Hepatocyte (in vitro differentiated cells): ENCODE measurements around the gene PPP1CC. TPM values are rescaled to one million over a fixed set of nuclear protein-coding genes. Genes with fewer than 3 reads are reported as not detected.

Source experiments
- DNase-seq: peaks from one replicate; pipeline ENCODE4 v3.0.0-alpha.2; 2016; ENCODE audit warnings: low spot score
- H2AFZ ChIP-seq: fragments of 200-600 bp; sonication (generic); 2 replicates; pipeline ENCODE4 v1.6.0; 2016; ENCODE audit warnings: antibody characterized with exemption, mild to moderate bottlenecking
- H3K27ac ChIP-seq: fragments of 200-600 bp; sonication (generic); 2 replicates; pipeline ENCODE4 v1.5.1; 2016; ENCODE audit warnings: mild to moderate bottlenecking
- H3K27me3 ChIP-seq: fragments of 200-600 bp; sonication (generic); 2 replicates; pipeline ENCODE4 v1.6.1; 2016
- H3K36me3 ChIP-seq: fragments of 200-600 bp; sonication (generic); replicated peaks from 2 replicates; pipeline ENCODE4 v1.5.1; 2016; ENCODE audit warnings: low read depth; ENCODE audit not compliant: insufficient read depth
- H3K4me1 ChIP-seq: fragments of 200-600 bp; sonication (generic); 2 replicates; pipeline ENCODE4 v1.5.1; 2016; ENCODE audit warnings: mild to moderate bottlenecking, moderate library complexity; ENCODE audit not compliant: insufficient read depth
- H3K4me2 ChIP-seq: fragments of 200-600 bp; sonication (generic); 2 replicates; pipeline ENCODE4 v1.6.0; 2016
- H3K4me3 ChIP-seq: fragments of 200-600 bp; sonication (generic); 2 replicates; pipeline ENCODE4 v1.5.1; 2016; ENCODE audit warnings: mild to moderate bottlenecking
- H3K79me2 ChIP-seq: fragments of 200-600 bp; sonication (generic); 2 replicates; pipeline ENCODE4 v1.6.0; 2017; ENCODE audit warnings: mild to moderate bottlenecking
- H3K9me2 ChIP-seq: fragments of 200-600 bp; sonication (generic); replicated peaks from 2 replicates; pipeline ENCODE4 v1.6.0; 2017; ENCODE audit warnings: mild to moderate bottlenecking; ENCODE audit not compliant: insufficient read depth
- H3K9me3 ChIP-seq: fragments of 200-600 bp; sonication (generic); 2 replicates; pipeline ENCODE4 v1.5.1; 2016; ENCODE audit warnings: low read depth, mild to moderate bottlenecking
- H4K20me1 ChIP-seq: fragments of 200-600 bp; sonication (generic); 2 replicates; pipeline ENCODE4 v1.6.0; 2016; ENCODE audit warnings: mild to moderate bottlenecking; ENCODE audit not compliant: insufficient read depth, poor library complexity, severe bottlenecking
- CTCF ChIP-seq: fragments of 200-600 bp; sonication (generic); IDR thresholded peaks from 2 replicates; pipeline ENCODE4 v1.5.1; 2016; ENCODE audit warnings: antibody characterized with exemption, mild to moderate bottlenecking; ENCODE audit not compliant: poor library complexity
- EZH2 ChIP-seq: fragments of 200-600 bp; sonication (generic); IDR thresholded peaks from 2 replicates; pipeline ENCODE4 v1.6.1; 2016; ENCODE audit warnings: antibody characterized with exemption, mild to moderate bottlenecking, borderline replicate concordance
- EZH2phosphoT487 ChIP-seq: fragments of 200-600 bp; sonication (generic); IDR thresholded peaks from one replicate; pipeline ENCODE4 v1.6.1; 2018; ENCODE audit warnings: antibody characterized with exemption, mild to moderate bottlenecking, low read depth, moderate library complexity; ENCODE audit not compliant: unreplicated experiment, severe bottlenecking
- WGBS: methylation state at CpG from one replicate; pipeline ENCODE4 v1.1.6; 2016; ENCODE audit warnings: low lambda C conversion rate; ENCODE audit errors: missing lambda C conversion rate; 5-methylcytosine and 5-hydroxymethylcytosine counted together
- polyA plus RNA-seq: library from polyadenylated mRNA; unstranded; fragments of >200 nt; fragmentation: Nextera tagmentation; extraction: Ambion mirVana; gene quantifications from 2 replicates; pipeline ENCODE4 v1.2.1, GENCODE V29; 2016
- total RNA-seq: library from RNA; depleted of rRNA; stranded (reverse); fragments of >200 nt; gene quantifications from 2 replicates; pipeline ENCODE4 v1.2.3, GENCODE V29; 2014

Gene PPP1CC
- total and polyA plus RNA-seq, 2 experiments from 2014 or later, result 43.5 to 134 TPM

- Histone ChIP-seq H3K27me3 (no peaks in the 10 kb centered on the region), H3K4me1 (no peaks in the 10 kb centered on the region), H3K9me3 (no peaks in the 10 kb centered on the region), H4K20me1 (no peaks in the 10 kb centered on the region), H2AFZ (no peak overlapping the region), H3K4me3 (no peak overlapping the region), H3K27ac (no peak overlapping the region), H3K79me2 (no peaks in the 10 kb centered on the region), H3K36me3 (no peaks in the 10 kb centered on the region), H3K4me2 (no peak overlapping the region), H3K9me2 (no peaks in the 10 kb centered on the region)
- TF ChIP-seq EZH2, result no peak
- TF ChIP-seq EZH2phosphoT487, result no peak
- TF ChIP-seq CTCF, result no peak
- 88% methylated on average over 7 of the region's 7 CpGs for WGBS
- DNase-seq, result no peak
Measured at GRCh38 chr12:110786012-110786411, 43.3 kb upstream of the PPP1CC start.

- TF ChIP-seq EZH2 (no peak), EZH2phosphoT487 (no peak), CTCF (no peak)
- 95% methylated on average over 7 of the region's 7 CpGs for WGBS
Measured at GRCh38 chr12:110785240-110785639, 42.5 kb upstream of the PPP1CC start.

DNA sequence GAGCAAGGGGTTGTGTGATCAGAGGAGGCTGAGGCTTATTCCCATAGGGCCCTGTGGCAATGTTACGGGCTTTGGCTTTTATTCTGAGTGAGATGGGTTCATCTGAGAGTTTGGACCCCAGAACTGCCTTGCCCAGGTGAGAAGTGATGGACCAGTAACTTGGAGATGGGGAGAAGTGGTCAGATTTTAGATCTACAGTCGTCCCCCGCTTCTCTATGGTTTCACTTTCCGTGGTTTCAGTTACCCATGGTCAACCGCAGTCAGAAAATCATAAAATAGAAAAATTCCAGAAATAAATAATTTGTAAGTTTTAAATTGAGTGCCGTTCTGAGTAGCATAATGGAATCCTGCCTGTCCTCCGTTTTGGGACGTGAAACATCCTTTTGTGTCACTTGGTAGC, 40.2 kb upstream of the PPP1CC start:
- Histone ChIP-seq H3K9me3 (no peaks in the 10 kb centered on the region), H3K36me3 (no peaks in the 10 kb centered on the region), H3K27ac (no peak overlapping the region), H3K4me3 (no peak overlapping the region), H2AFZ (no peak overlapping the region), H3K9me2 (no peaks in the 10 kb centered on the region), H3K4me2 (no peak overlapping the region), H3K27me3 (no peaks in the 10 kb centered on the region), H3K79me2 (no peaks in the 10 kb centered on the region), H4K20me1 (no peaks in the 10 kb centered on the region), H3K4me1 (no peaks in the 10 kb centered on the region)
- 92% methylated on average over 8 of the region's 8 CpGs for whole genome bisulfite sequencing
- TF ChIP-seq EZH2phosphoT487 (no peak), CTCF (no peak), EZH2 (no peak)
- no peak for DNase-seq

More at GRCh38 chr12:110785240-110785639, 42.5 kb upstream of the PPP1CC start:
- Histone ChIP-seq H3K4me2 (no peak overlapping the region), H3K27ac (no peak overlapping the region), H3K36me3 (no peaks in the 10 kb centered on the region), H3K79me2 (no peaks in the 10 kb centered on the region), H3K27me3 (no peaks in the 10 kb centered on the region), H4K20me1 (no peaks in the 10 kb centered on the region), H3K4me1 (no peaks in the 10 kb centered on the region), H3K9me2 (no peaks in the 10 kb centered on the region), H2AFZ (no peak overlapping the region), H3K4me3 (no peak overlapping the region), H3K9me3 (no peaks in the 10 kb centered on the region)
- DNase-seq, result no peak

DNA sequence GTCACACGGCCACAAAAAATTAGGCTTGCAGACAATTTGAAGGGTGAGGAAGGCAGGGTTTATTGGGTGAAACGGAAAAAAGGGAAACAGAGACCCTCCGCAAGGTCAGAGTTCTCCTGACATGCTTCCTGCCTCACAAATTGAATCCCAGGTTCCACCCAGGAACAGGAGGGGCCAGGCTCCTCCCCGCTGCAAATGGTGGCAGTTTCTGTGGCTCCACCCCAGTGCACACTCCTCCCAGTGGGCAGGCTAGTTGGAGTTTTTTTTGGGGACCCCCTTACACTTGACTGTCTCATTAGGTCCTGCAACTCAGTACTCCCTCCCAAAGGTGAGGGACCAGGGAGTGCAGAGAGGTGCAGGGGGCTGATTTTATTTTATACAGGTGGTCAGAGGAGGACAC, 39.4 kb upstream of the PPP1CC start:
- Histone ChIP-seq H3K36me3 (no peaks in the 10 kb centered on the region), H3K79me2 (no peaks in the 10 kb centered on the region), H3K9me2 (no peaks in the 10 kb centered on the region), H3K4me3 (no peak overlapping the region), H3K27ac (no peak overlapping the region), H3K9me3 (no peaks in the 10 kb centered on the region), H3K4me1 (no peaks in the 10 kb centered on the region), H3K27me3 (no peaks in the 10 kb centered on the region), H3K4me2 (no peak overlapping the region), H4K20me1 (no peaks in the 10 kb centered on the region), H2AFZ (no peak overlapping the region)
- TF ChIP-seq CTCF, result no peak
- TF ChIP-seq EZH2, result no peak
- no peak for TF ChIP-seq EZH2phosphoT487
- no peak for DNase-seq
- WGBS, result 86% methylated on average over 4 of the region's 4 CpGs
